HG03025 (cell line): ENCODE measurements around the gene GNPAT.
"Not testable (repeated sequence)": the region's sequence is repeated elsewhere in the genome, so short reads cannot be mapped to it uniquely, and the experiment has no call there.

Experiments used
- ATAC-seq: cut with Tn5 transposase; IDR thresholded peaks from one replicate; pipeline ENCODE4 v1.9.1; 2021; ENCODE audit warnings: mild to moderate bottlenecking, moderate library complexity; ENCODE audit not compliant: unreplicated experiment, low FRiP score

Gene GNPAT

DNA sequence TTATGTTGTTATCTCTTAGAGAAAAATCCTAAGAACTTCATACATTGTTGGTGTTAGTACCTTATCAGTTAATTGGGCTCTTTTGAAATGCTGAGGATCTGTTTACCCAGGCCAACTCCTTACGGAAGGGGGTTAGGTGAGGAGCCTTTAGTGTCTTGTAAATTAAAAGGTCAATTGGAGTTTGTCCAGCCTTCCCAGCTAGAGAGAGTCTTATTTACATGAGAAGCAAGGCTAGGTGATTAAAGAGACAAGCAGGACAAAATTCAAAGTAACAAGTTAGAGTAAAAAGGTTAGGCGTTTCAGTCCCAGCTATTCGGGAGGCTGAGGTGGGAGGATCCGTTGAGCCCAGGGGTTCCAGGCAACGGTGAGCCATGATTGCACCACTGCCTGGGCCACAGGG lies 28.7 kb upstream of the GNPAT start:
- ATAC-seq, result not testable (repeated sequence)

DNA sequence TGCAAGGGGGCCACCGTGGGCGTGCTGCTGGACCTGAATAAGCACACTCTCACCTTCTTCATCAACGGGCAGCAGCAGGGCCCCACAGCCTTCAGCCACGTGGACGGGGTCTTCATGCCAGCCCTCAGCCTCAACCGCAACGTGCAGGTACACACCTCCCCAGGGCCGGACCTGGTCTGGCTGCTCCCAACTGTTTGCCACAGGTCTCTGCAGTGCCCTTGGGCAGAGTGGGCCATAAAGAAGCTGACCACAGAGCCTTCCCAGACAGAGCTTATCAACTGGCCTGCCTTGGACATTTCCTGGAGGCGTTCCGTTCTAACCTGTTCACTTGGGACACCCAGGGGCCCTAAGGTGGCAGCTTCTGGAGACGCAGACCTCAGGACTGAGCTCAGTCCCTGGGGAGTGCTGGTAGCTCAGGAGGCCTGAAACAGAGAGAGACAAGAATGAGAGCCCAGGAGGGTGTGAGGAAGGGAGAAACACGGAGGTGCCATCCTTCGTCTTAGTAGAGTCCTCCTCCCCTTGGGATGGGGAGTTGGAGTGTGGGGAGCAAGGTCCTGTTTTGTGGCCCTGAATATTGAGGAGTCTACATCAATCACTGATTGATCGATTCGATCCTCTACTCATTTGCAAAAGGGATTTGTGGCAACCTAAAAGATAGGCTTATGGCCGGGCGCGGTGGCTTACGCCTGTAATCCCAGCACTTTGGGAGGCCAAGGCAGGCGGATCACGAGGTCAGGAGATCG lies 27.0 kb upstream of the GNPAT start:
- no peak for ATAC-seq

DNA sequence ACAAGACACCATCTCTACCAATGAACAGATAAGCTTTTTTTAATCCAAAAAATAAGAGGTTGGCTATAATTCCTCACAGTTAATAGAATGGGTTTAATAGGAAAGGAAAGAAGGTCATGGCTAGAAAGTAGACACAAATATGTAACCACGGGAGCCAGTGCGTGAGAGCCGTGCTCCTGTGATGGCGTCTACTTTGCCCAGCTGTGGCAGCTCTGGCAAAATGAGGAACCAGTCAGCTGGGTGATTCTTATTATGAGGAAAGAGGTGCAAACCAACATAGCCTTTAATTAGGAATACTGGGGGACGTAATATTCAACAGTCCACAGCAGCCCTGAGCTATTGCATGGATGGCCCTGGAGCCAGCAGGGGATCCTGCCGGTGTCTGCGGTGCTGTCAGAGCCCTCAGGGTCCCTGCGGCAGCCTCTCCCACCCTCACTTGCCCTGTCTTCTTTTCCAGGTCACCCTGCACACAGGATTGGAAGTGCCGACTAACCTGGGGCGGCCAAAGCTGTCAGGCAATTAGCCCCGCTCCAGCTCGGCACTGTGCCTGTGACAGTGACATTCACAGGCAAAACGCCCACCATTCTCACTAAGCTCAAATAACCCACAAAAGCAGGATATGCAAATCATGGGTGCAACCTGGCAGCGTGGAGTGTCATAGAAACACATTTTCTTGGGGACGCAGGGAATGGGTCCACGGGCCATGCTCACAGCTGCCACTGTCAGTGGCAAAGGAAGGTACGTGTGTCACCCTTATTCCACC lies 25.9 kb upstream of the GNPAT start:
- ATAC-seq, result no peak

DNA sequence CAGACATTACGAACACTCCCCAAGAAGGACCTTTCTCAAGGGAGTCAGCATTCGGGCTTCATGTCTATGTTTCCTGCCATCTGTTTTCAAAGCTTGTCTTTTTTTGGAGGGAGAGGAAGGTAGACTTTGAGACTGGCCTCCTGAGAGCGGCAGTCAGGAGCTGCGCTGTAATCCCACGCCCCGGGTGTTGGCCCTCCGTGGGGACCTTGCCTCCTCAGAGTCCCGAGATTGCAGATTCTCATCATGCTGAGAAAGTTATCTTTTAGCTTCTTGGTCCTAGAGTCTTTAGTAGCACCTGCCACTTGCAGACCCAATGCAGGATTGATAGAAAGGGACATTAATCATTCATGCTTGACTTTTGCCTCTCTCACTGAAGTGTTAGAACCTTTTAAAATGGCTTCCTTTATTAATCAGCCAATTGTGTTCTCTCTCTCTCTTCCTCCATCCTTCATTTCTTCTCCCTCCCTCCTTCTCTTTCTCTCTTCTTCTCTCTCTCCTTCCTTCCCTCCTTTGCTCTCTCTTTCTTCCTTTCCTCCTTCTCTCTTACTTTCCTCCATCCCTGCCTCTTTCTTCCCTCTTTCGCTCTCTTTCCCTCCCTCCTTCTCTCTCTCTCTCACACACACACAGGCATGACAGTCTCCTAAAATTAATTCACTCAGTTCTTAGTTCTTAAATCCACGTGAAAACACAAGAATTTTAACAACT lies 25.2 kb upstream of the GNPAT start:
- no peak for ATAC-seq

DNA sequence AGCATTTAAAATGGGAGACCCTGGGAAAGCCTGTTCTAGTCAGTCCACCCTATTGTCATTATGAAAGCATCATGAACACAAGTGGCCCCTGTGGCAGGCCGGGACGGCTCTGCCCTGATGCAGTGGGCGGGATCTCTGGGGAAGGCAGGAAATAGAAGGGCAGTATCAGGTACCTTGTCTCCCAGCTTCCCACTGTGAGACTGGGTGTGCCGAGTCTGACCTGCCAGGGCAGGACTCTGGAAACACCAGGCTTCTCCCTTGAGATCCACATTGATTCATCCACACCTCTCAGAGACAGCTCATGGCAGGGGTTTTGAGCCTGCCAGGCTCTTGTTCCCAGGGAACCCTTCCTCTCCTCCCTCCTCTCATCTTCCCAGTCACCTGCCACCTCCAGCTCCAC lies 24.5 kb upstream of the GNPAT start:
- no peak for ATAC-seq

DNA sequence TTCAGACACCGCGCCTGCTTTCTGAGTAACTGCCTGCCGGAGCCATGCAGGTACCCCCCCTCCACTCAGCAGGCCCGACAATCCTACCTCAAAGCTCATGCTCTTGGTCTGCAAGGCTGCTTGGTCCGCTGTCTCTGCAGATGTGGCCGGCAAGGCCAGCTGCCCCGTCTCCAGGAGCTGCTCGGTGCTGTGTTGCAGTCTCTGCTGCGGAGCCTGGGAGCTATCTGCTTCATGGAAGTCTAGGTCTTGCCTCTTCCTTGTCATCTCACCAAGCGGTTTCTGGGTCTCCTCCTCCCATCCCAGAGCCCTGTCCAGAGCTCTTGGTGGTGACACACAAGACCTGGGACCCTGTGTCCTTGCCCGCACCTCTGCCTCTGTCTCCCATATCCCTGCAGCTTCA lies 24.0 kb upstream of the GNPAT start:
- no peak for ATAC-seq

DNA sequence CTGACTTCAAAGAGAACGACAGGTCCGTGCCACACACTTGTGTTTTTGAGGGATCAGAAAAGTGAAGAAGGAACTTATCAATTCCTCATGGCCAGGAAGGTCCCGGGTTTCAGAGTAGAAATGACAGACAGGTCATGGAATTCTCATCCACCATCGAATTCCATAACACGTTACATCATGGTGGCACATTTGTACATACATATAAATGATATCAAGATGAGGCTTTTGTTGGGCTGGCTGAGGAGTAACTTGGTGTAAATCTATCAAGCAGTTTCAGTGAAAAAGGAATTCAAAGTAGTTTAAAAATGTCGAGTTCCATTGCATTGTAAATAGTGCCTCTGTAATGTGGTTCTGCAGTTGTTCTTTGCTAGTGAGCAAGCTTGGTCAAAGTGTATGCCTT lies 22.9 kb upstream of the GNPAT start:
- ATAC-seq, result no peak

DNA sequence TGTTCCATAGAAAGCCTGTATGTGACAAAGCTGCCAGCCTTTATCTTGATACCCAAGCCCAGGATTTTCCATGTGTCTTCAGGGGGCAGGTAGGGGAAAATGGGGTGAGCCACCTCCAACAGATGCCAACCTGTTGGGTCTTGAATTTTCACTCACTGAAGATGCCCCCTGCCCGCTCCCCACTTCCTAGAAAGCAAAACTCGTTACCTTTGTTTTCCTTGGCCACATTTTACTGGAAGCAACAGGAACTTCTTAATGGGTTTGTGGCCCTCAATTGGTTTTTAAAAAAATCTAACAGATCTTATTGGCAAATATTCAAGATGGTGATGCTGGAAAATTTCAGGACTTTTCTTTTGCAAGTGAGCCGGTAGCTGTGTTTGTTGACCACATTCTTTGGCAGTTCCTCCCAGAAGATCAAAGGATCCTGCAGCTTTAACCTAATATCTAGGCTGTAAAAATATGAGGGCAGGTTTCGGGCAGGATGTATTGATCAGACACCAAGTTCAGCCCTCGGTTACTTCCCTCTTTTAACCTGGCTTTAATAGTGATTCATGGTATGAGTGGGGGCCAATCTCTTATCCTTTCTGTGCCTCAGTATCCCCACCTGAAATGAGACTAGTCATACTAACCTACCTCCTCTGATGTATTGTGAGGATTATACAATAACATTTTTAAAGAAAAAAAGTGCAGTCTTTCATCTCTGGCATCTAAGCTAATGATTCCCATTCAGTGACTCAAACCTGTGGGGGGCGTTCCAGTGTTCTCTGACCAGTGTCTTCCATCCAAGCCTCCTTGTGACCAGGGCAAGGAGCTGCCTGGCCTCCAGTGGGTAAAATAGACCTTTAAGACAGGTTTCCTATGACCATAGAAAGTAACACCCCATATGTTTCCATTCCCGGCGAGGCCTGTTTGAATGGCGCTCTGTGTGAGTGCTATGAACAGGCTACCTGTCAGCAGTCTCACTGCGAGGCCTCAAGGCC lies 21.3 kb upstream of the GNPAT start:
- ATAC-seq, result no peak

DNA sequence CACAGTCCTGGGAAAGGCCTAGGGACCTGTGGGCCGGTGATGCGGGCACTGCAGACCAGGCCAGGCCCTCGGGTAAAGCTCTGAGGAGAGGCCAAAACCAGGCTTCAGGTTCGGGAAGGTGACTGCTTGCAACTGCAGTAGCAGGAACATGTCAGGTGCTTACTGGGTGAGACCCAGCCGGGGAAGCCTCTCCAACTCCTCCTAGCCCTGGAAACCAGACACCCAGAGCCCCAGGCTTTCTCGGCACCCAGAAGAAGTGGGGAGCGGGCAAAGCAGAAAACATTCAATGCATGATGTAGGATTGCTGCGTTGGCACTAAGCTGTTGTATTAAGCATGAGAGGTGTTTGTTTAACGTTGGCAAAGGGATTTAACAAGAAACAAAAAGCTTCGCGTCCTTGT lies 20.2 kb upstream of the GNPAT start:
- ATAC-seq, result no peak

DNA sequence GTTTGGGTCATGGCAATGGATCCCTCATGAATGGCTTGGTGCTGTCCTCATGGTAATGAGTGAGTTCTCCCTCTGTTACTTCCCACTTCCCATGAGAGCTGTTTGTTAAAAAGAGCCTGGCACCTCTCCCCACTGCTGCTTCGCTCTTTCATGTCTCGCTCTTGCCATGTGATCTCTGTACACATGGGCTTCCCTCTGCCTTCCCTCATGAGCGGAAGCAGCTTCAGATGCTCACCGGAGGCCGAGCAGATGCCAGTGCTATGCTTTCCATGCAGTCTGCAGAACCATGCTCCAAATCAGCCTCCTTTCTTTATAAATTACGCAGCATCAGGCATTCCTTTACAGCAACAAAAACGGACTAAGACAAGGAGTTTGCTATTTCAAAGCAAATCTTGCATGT lies 14.9 kb upstream of the GNPAT start:
- ATAC-seq, result no peak

DNA sequence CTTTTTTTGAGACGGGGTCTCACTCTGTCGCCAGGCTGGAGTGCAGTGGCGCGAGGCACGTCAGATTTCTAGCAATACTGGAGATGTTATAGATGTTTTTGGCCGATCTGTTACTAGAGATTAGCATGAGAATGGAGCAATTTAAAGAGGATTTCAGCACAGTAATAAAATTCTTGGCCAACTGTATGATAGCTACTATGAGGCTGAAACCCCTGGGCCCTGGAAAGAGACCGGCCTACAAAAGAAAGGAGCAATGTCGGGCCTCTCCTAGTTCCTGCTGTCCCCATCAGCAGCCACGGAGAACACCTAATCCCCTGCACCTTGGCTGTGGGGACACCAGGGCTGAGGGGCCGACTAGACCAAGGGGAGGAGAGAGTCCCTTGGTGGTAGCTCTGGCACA lies 9.5 kb upstream of the GNPAT start:
- ATAC-seq, result no peak

DNA sequence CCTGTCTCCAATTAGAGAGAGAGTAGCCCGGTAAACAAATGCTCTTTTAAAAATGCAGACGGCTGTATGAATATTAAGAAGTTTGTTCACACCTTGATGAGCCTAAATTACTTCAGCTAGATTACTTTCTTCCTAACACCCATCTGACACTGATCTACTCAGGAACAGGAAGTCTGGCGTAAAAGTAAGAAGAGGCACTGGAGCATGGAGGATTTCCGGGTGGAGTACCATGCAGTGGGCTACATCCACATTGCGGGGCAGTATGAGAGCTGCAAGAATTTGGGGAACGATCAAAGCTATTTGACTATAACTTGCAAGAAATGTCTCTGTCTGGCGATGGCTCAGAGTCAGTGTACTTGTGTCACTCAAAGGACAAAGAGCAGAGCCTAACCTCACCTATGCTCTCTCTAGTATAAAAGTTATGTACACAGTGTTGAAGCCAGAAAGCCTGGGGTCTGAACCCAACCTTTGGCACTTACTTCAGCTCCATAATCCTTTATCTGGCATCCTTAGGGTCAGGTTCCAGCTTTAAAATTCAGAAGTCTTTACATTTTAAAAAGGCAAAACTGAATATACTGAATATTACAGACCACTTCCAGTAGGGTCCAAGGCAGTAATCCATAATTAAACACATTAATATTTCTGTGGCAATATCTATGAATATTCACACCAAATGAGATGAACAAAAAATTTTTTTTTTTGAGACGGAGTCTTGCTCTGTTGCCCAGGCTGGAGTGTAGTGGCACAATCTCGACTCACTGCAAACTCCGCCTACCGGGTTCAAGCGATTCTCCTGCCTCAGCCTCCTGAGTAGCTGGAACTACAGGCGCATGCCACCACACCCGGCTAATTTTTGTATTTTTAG lies 7.9 kb upstream of the GNPAT start:
- ATAC-seq, result no peak

DNA sequence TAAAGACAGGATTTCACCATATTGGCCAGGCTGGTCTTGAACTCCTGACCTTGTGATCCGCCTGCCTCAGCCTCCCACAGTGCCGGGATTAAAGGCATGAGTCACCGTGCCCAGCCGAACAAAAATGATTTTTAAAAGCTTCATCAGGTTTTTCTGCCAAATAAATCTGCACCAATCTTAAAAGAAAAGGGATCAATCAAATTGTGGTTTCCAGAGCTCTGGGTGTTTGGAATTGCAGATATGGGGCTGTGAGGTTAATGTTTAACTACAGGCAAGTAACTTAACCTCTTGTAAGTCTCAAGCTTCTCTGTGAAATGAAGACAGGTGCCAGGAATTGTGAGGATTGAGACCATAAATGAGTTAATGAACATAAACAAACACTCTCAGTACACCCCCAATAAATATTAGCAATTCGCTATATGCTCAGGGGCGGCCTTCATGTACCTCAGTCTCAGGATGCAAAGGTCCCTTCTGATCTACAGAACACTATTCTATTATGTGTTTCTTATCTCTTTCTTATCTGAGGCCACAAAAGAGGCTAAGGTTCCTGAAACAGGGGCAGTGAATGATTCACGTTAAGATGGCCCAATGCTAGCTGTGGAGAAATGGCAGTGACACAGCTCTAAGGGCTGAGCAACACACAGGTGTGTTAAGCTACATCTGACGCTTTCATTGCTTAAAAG lies 7.1 kb upstream of the GNPAT start:
- ATAC-seq, result no peak

DNA sequence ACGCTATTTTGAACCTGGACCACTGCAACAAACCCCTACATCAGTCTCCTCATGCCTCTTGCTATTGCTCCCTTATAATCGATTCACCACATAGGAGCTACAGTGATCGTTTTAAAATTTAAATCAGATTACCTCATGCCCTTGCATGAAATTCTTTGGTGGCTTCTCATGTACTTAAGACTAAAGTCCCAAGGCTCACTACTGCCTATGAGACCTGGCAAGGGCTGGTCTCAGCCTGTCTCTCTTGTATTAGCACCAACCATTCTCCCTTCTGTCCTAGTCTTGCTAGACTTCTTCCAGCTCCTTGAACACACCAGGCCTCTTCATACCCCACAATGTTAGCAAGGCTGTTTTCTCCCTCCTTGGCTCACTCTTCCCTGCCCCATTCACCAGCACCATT lies 6.5 kb upstream of the GNPAT start:
- ATAC-seq, result no peak

DNA sequence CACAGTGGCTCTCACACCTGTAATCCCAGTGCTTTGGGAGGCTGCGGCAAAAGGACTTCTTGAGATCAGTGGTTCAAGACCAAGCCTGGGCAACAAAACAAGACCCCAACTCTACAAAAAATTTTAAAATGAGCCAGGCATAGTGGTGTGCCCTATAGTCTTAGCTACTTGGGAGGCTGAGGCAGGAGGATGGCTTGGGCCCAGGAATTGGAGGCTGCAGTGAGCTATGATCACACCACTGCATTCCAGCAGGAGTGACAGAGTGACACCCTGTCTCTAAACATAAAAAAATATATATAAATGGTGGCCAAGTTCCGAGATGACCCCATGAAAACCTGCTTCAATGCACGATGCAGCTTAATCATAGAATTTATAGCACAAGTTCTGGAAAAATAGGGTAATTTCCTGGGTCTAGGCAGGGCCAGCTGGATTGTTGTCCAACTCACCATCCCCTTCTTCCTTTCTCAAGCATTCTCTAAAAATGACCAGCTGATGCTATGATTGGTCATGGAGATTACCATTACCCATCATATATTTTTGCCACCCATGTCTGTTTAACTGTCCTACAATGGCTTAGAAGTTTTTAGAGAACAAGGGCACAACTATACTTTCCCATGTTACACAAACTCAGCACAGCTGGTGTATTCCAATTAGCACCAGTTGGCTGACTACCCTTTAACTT lies 5.3 kb upstream of the GNPAT start:
- no peak for ATAC-seq

DNA sequence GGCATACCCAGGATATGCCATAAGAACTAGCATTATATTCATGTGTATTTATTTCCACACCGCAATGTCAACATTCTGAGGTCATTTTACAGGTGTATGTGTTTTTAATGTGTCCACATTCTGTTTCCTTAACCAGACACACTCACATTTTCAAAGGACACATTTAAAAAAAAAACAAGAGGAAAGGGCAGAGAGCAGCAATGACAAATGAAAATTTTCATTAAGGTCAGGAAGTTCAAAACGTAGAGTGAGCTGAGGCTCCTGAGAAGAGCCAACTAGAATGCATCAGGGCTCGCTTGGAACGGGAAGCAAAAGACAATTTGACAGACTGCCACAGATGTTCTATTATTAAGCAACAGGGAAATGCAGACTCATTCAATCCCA lies 4.8 kb upstream of the GNPAT start:
- no peak for ATAC-seq

DNA sequence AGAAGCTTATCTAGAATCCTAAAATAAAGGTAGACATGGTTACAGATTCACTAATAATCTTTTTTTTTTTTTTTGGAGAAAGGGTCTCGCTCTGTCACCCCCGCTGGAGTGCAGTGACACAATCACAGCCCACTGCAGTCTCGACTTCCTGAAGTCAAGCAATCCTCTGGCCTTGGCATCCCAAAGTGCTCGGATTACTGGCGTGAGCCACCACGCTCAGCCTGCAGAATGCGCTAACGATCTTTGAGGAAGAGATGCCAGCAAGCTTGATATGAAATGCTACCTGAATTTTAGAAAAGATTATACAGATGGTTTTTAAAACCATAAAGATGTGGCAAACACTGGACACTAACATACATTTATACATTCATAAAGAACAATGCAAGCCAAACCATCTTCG lies 4.1 kb upstream of the GNPAT start:
- ATAC-seq, result no peak

DNA sequence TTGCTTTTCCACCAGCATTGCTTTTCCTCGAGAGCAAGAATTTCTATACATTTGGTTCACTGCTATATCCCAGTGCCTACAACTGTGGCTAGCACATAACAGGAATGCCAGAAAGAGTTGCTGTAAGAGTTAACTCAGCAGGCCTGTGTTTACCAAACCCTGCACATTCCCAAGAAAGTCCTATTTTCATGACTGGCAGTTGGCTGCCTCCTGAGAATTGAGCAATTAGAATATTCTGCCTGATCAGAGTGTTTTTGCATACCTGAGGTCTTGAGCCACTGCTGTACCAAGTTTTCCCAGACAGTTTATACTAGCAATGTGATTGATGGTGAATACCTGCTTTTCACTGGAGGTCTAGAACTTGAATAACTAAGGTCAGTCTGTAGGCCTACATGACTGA lies 2.7 kb upstream of the GNPAT start:
- no peak for ATAC-seq

DNA sequence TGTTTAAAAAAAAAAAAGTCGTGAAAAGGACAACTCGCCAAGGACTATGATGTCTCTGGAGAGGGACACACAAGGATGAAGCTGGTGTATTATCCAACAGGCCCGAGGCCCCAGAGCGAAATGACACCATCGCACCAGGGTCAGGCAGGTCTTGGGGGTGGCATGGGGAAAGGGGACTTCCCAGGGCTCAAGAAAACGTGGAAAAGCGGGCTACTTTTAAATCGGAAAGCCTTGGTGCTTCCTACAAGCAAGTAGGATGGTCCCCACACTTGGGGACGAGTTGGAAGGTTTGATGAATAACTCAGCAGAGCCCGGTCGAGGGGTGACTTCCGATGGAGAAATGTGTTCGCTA lies 505 bp upstream of the GNPAT start:
- ATAC-seq, result no peak
